22Rv1 (cell line): ENCODE measurements around the gene ISG15.

Experiments
- ZFX ChIP-seq: fragments of 450-650 bp; IDR thresholded peaks from 2 replicates; pipeline ENCODE4 v1.6.1; 2017; ENCODE audit warnings: antibody characterized with exemption, borderline replicate concordance
- TF ChIP-seq, protein P1 (sequence below): fragments of 450-650 bp; IDR thresholded peaks from 2 replicates; pipeline ENCODE4 v1.5.1; 2017; ENCODE audit warnings: mild to moderate bottlenecking

DNA sequence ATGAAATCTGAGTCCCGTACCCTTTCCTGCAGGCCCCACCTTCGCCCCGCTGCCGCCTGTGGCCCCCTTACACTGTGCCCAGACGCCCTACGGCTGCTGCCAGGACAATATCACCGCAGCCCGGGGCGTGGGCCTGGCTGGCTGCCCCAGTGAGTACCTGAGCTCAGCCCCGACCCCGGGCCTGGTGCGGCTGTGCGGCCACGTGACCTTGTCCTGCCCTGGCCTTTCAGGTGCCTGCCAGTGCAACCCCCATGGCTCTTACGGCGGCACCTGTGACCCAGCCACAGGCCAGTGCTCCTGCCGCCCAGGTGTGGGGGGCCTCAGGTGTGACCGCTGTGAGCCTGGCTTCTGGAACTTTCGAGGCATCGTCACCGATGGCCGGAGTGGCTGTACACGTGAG lies 31.8 kb downstream of the ISG15 start:
- TF ChIP-seq, protein P1, sequence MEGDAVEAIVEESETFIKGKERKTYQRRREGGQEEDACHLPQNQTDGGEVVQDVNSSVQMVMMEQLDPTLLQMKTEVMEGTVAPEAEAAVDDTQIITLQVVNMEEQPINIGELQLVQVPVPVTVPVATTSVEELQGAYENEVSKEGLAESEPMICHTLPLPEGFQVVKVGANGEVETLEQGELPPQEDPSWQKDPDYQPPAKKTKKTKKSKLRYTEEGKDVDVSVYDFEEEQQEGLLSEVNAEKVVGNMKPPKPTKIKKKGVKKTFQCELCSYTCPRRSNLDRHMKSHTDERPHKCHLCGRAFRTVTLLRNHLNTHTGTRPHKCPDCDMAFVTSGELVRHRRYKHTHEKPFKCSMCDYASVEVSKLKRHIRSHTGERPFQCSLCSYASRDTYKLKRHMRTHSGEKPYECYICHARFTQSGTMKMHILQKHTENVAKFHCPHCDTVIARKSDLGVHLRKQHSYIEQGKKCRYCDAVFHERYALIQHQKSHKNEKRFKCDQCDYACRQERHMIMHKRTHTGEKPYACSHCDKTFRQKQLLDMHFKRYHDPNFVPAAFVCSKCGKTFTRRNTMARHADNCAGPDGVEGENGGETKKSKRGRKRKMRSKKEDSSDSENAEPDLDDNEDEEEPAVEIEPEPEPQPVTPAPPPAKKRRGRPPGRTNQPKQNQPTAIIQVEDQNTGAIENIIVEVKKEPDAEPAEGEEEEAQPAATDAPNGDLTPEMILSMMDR, result no peak
- TF ChIP-seq ZFX, result no peak
